Measurements from ENCODE around the gene FAM43B. TPM values are rescaled to one million over a fixed set of nuclear protein-coding genes. Genes with fewer than 3 reads are reported as not detected.

Gene FAM43B
- total RNA-seq, 1 donor: not detected

- no peak overlapping the region for H3K4me3 ChIP-seq (ENCODE audit: low read depth, low read length)
- TF ChIP-seq CTCF (IDR thresholded peaks at IDR 0.05; ENCODE audit: insufficient read depth, low read length): no peak
- DNase-seq (ENCODE audit: low read depth): no peak
Observed at GRCh38 chr1:20546637-20547036, 5.7 kb upstream of the FAM43B start.

GRCh38 chr1:20551161-20551560 is 1.2 kb upstream of the FAM43B start:
- DNase-seq (ENCODE audit: low read depth): no peak
- TF ChIP-seq CTCF (IDR thresholded peaks at IDR 0.05; ENCODE audit: insufficient read depth, low read length): no peak
- no peak overlapping the region for H3K4me3 ChIP-seq (ENCODE audit: low read depth, low read length)

GRCh38 chr1:20552728-20553445 is 514 bp downstream of the FAM43B start:
- peak overlapping the region; percentile 31 for H3K4me3 ChIP-seq (ENCODE audit: low read depth, low read length)
- TF ChIP-seq CTCF (IDR thresholded peaks at IDR 0.05; ENCODE audit: insufficient read depth, low read length): no peak
- peak; percentile 14 for DNase-seq (ENCODE audit: low read depth)

- no peak for TF ChIP-seq CTCF (IDR thresholded peaks at IDR 0.05; ENCODE audit: insufficient read depth, low read length)
- no peak overlapping the region for H3K4me3 ChIP-seq (ENCODE audit: low read depth, low read length)
- DNase-seq (ENCODE audit: low read depth): peak; percentile 68
Observed at GRCh38 chr1:20555025-20555757, 2.8 kb downstream of the FAM43B start.

GRCh38 chr1:20555758-20556120 is 3.4 kb downstream of the FAM43B start:
- H3K4me3 ChIP-seq (ENCODE audit: low read depth, low read length): no peak overlapping the region
- no peak for TF ChIP-seq CTCF (IDR thresholded peaks at IDR 0.05; ENCODE audit: insufficient read depth, low read length)
- no peak for DNase-seq (ENCODE audit: low read depth)

- TF ChIP-seq CTCF (IDR thresholded peaks at IDR 0.05; ENCODE audit: insufficient read depth, low read length): no peak
- DNase-seq (ENCODE audit: low read depth): no peak
- no peak overlapping the region for H3K4me3 ChIP-seq (ENCODE audit: low read depth, low read length)
Observed at GRCh38 chr1:20558191-20558590, 5.8 kb downstream of the FAM43B start.

Measured in fibroblast of the aortic adventitia (primary cell).